Breast epithelium (tissue), 4 donors: Measurements from ENCODE around the gene DDX19B. TPM values are rescaled to one million over a fixed set of nuclear protein-coding genes. Genes with fewer than 3 reads are reported as not detected.
"Not testable (repeated sequence)": the region's sequence is repeated elsewhere in the genome, so short reads cannot be mapped to it uniquely, and the experiment has no call there.

ENCODE experiments used
- DNase-seq, 2 donors: peaks; one replicate each; pipeline ENCODE4 v3.0.0-alpha.2; 2019; ENCODE audit warnings: low spot score in 2 of 2
- H3K27ac ChIP-seq, 2 donors: fragments of 200-600 bp; sonication (generic) in 1 of 2; one replicate each; pipeline ENCODE4 v1.5.1; 2016 to 2019; ENCODE audit warnings: mild to moderate bottlenecking in 1 of 2
- H3K27me3 ChIP-seq, 2 donors: fragments of 200-600 bp; sonication (generic) in 1 of 2; one replicate each; pipeline versions ENCODE4 v1.5.1 to v1.6.0; 2017 to 2019; ENCODE audit warnings: control low read depth in 1 of 2, mild to moderate bottlenecking in 1 of 2
- H3K36me3 ChIP-seq: fragments of 200-600 bp; one replicate; pipeline ENCODE4 v1.5.1; 2019
- H3K4me1 ChIP-seq, 2 donors: fragments of 200-600 bp; sonication (generic); one replicate each; pipeline ENCODE4 v1.5.1; 2016 to 2019; ENCODE audit warnings: control low read depth in 1 of 2
- H3K4me3 ChIP-seq, 3 donors: fragments of 200-600 bp; sonication (generic); 1 replicate in 2 of 3; 2 replicates in 1 of 3; pipeline ENCODE4 v1.5.1; 2016 to 2019; ENCODE audit warnings: mild to moderate bottlenecking in 3 of 3, moderate library complexity in 2 of 3
- H3K9me3 ChIP-seq, 2 donors: fragments of 200-600 bp; sonication (generic) in 1 of 2; one replicate each; pipeline ENCODE4 v1.5.1; 2016 to 2019; ENCODE audit warnings: control low read depth in 1 of 2
- CTCF ChIP-seq, 3 donors: fragments of 450-650 bp; IDR thresholded peaks; one replicate each; pipeline ENCODE4 v1.5.1; 2016 to 2017; ENCODE audit warnings: antibody characterized with exemption in 3 of 3, mild to moderate bottlenecking in 3 of 3, moderate library complexity in 3 of 3
- POLR2A ChIP-seq: fragments of 450-650 bp; IDR thresholded peaks from one replicate; pipeline ENCODE4 v1.6.1; 2016; ENCODE audit warnings: antibody characterized with exemption, mild to moderate bottlenecking, moderate library complexity
- POLR2AphosphoS5 ChIP-seq, 3 donors: sonication (generic); formaldehyde crosslinking; IDR thresholded peaks; one replicate each; pipeline ENCODE4 v1.6.1; 2017; ENCODE audit warnings: antibody characterized with exemption in 3 of 3
- intact Hi-C: fragments of 100-400 bp; cut with DNase I; formaldehyde crosslinking; loops from one replicate; pipeline ENCODE4 v1.15.1; 2023; ENCODE audit warnings: low total_unique reads
- total RNA-seq, 3 donors: library from RNA; depleted of rRNA; stranded (reverse); fragments of >200 nt; gene quantifications; one replicate each; pipeline ENCODE4 v1.1.0, GENCODE V29; 2016

Gene DDX19B
- total RNA-seq, 3 donors from 2014 or later: 37.0 to 39.5 (median 39.5) TPM

GRCh38 chr16:70302745-70303144 is 3.8 kb downstream of the DDX19B start:
- intact Hi-C loops: no loop called here
- no peak overlapping the region for H3K27ac ChIP-seq
- no peaks in the 10 kb centered on the region for H3K36me3 ChIP-seq
- DNase-seq: no peak
- H3K27me3 ChIP-seq: no peaks in the 10 kb centered on the region
- H3K9me3 ChIP-seq: peaks cover 0 to 10% of the 10 kb centered on the region in 2 donors
- no peak for TF ChIP-seq POLR2AphosphoS5 (IDR thresholded peaks at IDR 0.05)
- no peak for TF ChIP-seq POLR2A
- no peak for TF ChIP-seq CTCF (IDR thresholded peaks at IDR 0.05)
- H3K4me3 ChIP-seq: no peak overlapping the region
- H3K4me1 ChIP-seq: no peaks in the 10 kb centered on the region

- Histone ChIP-seq H3K27me3 (no peaks in the 10 kb centered on the region), H3K27ac (no peak overlapping the region), H3K4me3 (no peak overlapping the region), H3K4me1 (no peaks in the 10 kb centered on the region), H3K9me3 (peaks cover 0 to 10% of the 10 kb centered on the region in 2 donors), H3K36me3 (no peaks in the 10 kb centered on the region)
- no peak for DNase-seq
- intact Hi-C loops: no loop called here
- TF ChIP-seq POLR2A (no peak), POLR2AphosphoS5 (IDR thresholded peaks at IDR 0.05) (no peak), CTCF (IDR thresholded peaks at IDR 0.05) (no peak)
Measured at GRCh38 chr16:70304892-70305448, 6.0 kb downstream of the DDX19B start.

GRCh38 chr16:70306880-70307279 is 7.9 kb downstream of the DDX19B start:
- H3K27me3 ChIP-seq: no peaks in the 10 kb centered on the region
- no peak overlapping the region for H3K27ac ChIP-seq
- no peaks in the 10 kb centered on the region for H3K9me3 ChIP-seq
- no peak overlapping the region for H3K4me3 ChIP-seq
- no peak for TF ChIP-seq POLR2A
- TF ChIP-seq CTCF (IDR thresholded peaks at IDR 0.05): no peak
- TF ChIP-seq POLR2AphosphoS5 (IDR thresholded peaks at IDR 0.05): no peak
- intact Hi-C loops: no loop called here
- no peaks in the 10 kb centered on the region for H3K36me3 ChIP-seq
- DNase-seq: no peak
- no peaks in the 10 kb centered on the region for H3K4me1 ChIP-seq

GRCh38 chr16:70307726-70308125 is 8.7 kb downstream of the DDX19B start:
- H3K36me3 ChIP-seq, H3K9me3 ChIP-seq, H3K4me1 ChIP-seq, DNase-seq, H3K4me3 ChIP-seq, H3K27ac ChIP-seq, H3K27me3 ChIP-seq, intact Hi-C loops: not testable (repeated sequence)

- no peak overlapping the region for H3K27ac ChIP-seq
- H3K9me3 ChIP-seq: no peaks in the 10 kb centered on the region
- no peaks in the 10 kb centered on the region for H3K4me1 ChIP-seq
- no peak for TF ChIP-seq POLR2AphosphoS5 (IDR thresholded peaks at IDR 0.05)
- no peak for TF ChIP-seq CTCF (IDR thresholded peaks at IDR 0.05)
- H3K36me3 ChIP-seq: peaks cover 4% of the 10 kb centered on the region
- intact Hi-C loops: no loop called here
- no peaks in the 10 kb centered on the region for H3K27me3 ChIP-seq
- H3K4me3 ChIP-seq: no peak overlapping the region
- DNase-seq: no peak
Measured at GRCh38 chr16:70320121-70320520, 21.1 kb downstream of the DDX19B start.
